ENCODE results near the gene ST6GALNAC2. TPM values are rescaled to one million over a fixed set of nuclear protein-coding genes. Genes with fewer than 3 reads are reported as not detected.

ST6GALNAC2 gene
- total RNA-seq, 1 donor from 2014 or later: 4.0 TPM

DNA sequence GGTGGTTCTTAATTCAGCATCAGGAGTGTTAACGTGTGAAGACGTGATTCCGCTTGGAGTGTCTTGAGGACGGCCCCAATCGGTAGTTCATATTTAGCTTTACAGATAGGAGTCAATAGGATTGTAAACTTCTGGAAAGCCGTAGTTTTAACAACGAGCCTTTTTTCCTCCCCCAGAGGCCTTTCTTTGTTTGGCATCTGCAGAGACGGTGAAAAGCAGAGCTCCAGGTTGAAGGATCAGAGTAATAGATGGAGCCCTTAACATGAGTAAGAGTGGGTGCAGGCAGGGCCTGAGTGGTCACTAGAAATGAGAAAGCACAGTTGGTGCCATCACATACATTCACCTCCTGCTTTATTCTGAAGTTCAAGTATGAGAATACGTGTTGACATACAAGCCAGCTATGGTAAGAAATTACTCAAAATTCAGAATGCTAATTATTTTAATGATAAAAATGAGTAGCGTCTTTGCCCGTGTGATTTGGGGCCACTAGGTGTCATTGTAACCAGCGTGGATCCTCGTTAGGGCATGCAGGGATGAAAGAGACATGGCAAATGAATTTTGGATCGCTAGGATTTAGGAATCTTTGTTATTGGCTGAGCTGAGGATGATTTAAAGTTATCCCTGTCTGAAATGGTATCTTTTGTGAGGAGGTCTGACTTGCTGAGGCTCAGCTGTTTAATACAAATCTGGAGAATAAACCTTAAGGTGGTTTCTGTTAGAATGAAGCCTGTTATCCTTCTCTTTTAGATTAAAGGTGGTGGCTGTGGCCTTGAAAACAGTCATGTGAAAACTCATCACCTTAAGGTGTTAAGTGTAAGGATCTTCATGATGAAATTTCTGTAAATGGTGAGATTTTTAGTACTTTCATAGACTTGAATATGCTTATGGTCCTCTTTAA lies 27.2 kb downstream of the ST6GALNAC2 start:
- ATAC-seq (peak; percentile 46), DNase-seq (ENCODE audit: low spot score) (no peak)

DNA sequence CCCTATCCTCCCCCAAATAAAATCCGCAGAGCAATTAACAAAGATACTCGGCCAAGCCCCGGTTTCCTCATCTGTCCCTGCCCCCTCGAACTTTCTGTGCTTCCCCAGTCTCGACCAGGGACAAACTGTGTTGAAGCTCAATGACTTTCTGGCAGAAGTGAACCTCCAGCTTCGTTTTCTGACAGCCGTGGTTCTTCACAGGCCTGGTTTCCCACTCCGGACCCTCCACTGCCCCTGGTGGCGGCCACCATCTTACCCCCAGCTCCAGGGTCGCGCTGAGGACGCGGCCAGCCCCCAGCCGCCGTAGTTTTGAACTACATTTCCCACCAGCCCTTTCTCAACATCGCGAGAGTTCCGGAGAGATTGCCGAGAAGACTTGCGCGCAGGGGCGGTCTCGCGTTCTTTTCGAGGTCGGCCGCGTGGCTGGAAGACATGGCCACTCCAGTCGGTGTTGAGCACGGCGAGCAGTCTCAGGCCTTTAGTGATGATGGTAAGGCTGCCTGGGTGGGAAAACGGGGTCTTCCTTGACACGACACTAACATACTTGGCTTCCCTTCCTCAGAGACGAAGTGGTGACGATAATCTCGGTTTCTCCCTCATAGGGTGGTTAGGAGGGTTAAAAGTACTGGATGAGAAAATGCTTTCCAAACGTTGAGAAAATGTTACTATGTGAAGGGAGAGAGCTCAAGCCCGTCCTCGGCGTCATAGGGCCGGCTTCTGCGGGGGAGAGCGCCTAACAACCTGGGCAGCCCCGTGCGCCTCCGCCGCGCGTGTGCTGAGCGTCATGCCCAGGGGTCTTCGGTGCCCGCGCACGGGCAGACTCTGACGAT lies 28.1 kb downstream of the ST6GALNAC2 start:
- ATAC-seq: peak; percentile 88
- peak; percentile 95 for DNase-seq (ENCODE audit: low spot score)

DNA sequence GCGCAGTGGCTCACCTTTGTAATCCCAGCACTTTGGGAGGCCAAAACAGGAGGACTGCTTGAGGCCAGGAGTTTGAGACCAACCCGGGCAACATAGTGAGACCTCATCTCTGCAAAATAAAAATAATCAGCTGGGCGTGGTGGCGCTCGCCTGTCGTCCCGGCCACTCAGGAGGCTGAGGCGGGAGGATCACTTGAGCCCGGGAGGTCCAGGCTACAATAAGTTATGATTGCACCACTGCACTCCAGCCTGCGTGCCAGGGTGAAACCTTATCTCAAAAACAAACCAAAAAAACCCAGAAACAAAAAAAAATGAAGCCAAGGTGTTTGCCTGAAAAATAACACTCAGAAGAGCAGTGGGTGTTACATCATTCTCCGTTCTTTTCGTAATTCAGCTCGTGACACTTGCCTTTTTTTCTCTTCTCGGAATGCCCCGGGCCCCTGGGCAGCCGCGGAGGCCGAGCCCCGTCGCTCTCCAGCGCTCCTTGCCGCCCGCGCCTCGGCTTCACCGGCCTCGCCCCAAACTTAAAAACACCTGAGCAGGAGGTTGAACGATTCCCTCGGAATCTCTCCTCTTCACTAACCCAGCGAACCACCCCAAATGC lies 28.8 kb downstream of the ST6GALNAC2 start:
- DNase-seq (ENCODE audit: low spot score) (no peak), ATAC-seq (peak; percentile 62)

DNA sequence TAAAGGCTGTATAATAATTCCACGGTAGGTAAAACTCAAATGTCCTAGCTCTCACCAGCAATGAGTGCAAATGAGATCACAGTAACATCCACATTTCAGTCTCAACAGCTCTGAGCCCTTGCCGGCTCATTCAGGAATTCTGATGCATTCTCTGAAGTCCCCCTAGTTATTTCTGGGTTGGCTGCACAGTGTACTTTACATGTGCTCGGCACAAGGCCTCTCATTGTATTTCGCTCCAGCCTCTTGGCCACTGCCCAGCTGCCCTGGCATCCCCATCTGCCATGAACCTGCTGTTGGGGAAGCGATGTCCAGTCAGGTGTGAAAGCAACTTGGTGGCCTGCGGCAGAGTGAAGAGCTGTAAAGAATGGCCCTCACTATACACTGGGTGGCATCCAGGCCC lies 31.5 kb downstream of the ST6GALNAC2 start:
- ATAC-seq: no peak
- peak; percentile 62 for DNase-seq (ENCODE audit: low spot score)

DNA sequence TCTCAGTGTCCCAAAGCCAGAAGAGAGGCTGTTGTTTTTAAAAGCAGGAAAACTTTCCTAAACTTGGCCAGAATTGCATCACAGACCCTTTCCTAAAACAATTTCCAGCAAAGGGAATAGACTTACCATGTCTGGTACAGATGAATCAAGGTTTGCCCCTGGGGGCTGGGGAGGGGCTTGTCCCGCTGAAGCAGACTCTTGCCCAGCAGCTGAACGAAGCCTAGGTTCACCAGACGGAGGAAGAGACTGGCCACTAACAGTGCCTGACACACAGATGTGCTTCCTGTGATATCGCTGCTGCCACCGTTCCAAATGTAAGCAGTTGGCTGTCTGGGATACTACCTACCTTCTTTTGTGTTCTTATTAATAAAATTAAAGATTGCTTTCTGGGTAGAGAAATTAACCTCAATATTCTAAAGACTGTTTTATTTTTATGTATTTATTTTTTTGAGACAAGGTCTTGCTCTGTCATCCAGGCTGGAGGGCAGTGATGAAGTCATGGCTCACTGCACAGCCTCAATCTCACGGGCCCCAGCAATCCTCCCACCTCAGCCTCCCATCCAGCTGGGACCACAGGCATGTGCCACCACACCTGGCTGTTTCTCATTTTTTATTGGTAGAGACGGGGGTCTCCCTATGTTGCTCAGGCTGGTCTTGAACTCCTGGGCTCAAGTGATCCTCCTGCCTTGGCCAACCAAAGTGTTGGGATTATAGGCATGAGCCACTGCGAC lies 32.3 kb downstream of the ST6GALNAC2 start:
- no peak for DNase-seq (ENCODE audit: low spot score)
- ATAC-seq: no peak

GRCh38 chr17:76551685-76552084 lies 34.0 kb downstream of the ST6GALNAC2 start:
- no peak for ATAC-seq

GRCh38 chr17:76550712-76551615 lies 34.7 kb downstream of the ST6GALNAC2 start:
- DNase-seq (ENCODE audit: low spot score): no peak
- ATAC-seq: peak; percentile 64

More at GRCh38 chr17:76551685-76552084, 34.0 kb downstream of the ST6GALNAC2 start:
- no peak for DNase-seq (ENCODE audit: low spot score)

DNA sequence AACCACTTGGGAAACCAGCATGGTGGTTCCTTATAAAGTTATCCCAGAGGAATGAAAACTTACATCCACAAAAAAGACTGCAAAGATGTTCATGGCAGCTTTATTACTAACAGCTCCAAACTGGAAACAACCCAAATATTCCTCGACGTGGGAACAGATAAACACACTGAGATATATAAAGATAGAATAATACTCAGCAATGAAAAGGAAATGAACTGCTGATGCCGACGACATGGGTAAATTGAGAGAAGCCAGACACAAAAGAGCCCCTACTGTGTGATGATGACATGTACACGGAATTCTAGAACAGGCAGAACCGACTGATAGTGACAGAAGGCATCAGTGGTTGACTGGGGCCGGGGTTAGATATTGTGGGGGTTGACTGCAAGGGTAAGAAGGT lies 36.1 kb downstream of the ST6GALNAC2 start:
- DNase-seq (ENCODE audit: low spot score) (no peak), ATAC-seq (no peak)

- ATAC-seq (no peak), DNase-seq (ENCODE audit: low spot score) (no peak)
These were observed 36.5 kb downstream of the ST6GALNAC2 start for GRCh38 chr17:76549215-76549518.

- ATAC-seq: peak; percentile 61
- no peak for DNase-seq (ENCODE audit: low spot score)
These were observed 37.1 kb downstream of the ST6GALNAC2 start for GRCh38 chr17:76548378-76549214.

DNA sequence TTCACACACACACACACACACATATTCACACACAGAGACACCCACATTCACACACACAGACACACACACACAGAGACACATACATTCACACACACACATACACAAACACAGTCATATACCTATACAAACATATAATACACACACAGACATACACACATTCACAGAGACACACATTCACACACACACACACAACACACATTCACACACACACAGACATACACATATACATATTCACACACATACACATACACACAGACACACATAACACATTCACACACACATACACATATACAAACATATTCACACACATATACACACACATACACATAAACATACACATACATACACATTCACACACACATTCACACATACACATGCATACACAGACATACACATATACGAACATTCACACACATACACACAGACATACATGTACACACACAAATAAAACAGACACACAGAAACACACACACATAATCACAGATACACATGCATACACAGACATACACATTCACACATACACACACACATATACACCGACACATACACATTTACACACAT lies 37.9 kb downstream of the ST6GALNAC2 start:
- ATAC-seq (no peak), DNase-seq (ENCODE audit: low spot score) (no peak)

DNA sequence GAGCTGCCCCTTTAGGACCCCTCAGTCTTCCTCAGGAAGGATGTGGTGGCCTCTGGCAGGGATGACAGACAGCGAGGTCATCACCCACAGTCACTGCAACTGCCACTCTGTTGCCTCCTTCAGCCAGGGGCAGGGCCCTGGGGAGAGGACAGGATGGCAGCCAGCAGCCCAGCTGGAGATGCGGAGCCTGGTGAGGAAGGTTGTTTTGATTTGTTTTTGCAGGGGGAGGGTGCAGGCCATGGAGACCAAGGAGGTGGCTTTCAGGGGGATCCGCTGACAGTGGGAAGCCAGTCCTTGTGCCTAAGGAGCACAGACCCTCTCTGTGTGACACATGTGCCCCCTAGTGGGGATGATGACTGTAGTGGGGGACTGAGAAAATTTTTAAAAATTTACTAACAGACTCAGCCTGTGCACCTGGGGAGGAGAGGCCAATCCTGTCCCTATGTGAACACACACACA lies 38.4 kb downstream of the ST6GALNAC2 start:
- ATAC-seq: peak; percentile 52
- DNase-seq (ENCODE audit: low spot score): peak; percentile 62

- DNase-seq (ENCODE audit: low spot score) (no peak), ATAC-seq (no peak)
These were observed 39.0 kb downstream of the ST6GALNAC2 start for GRCh38 chr17:76546556-76547182.

DNA sequence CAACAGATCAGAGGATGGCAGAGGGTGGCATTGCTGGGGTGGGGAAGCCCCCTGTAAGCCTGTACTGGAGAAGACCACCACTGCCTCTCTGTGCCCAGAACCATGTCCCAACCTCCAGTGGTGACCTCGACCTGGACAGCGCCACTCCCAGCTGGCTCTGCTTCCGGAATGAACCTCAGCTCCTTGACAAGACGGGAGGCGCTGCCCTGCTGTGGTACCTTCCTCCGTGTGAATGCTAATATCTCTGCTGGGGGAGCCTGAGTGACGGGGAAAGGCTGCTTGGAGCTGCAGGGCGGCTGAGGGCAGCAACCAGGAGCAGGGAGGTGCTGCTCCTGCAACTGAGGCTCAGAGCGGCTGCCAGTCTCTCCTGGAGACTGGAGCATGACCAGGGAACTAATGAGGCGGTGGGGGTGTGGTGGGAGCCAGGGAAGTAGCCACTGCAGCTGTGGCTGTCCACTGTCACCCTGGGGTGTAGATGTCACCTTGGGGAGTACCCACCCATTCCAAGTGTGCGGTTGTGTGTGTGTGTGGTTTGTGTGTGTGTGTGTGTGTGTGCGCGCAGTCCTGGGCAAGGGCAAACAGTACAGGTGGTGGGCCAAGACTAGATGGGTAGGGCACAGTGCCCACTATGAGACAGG lies 39.6 kb downstream of the ST6GALNAC2 start:
- DNase-seq (ENCODE audit: low spot score): no peak
- no peak for ATAC-seq

DNA sequence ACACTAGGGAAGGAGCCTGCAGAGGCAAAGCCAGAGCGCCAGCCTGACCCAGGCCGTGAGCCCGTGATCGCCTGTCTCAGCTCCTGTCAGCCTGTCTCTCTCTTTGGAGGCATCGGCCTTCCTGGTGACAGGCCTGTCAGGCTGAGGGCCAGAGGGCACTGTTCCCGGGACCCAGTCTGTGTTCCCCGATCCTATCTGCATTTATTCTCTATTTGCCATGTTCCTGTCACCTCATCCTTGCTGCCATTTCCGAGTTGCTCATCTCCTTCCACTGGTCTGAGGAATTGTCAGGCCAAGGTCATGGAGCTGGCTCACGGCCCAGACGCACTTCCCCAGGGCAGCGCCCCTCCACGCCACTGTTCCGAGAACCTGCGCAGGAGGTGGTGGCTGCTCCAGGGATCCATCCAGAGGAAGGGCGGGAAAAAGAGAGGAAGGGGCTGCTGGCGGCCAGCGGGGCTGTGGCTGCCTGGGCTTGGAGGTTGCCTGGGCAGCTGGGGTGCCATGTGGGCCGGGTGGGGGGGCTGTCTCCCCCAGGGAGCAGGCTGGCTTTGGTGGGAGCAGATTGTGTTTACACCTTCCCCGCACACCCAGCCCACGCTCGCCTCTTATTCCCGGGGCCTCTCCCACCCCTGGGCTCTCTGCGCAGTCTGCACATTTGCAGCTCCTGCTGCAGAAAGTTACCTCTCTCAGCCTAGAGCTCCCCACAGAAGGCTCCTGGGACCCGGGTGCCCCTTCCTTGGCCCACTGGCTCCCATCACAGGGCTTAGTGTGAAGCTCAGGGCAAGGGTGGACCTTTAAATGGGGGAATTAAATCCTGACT lies 40.9 kb downstream of the ST6GALNAC2 start:
- DNase-seq (ENCODE audit: low spot score) (no peak), ATAC-seq (peak; percentile 29)

- no peak for DNase-seq (ENCODE audit: low spot score)
- ATAC-seq: no peak
These were observed 41.7 kb downstream of the ST6GALNAC2 start for GRCh38 chr17:76543826-76544545.

Data from left lobe of liver (tissue), 2 donors.